SH-SY5Y (cell line): ENCODE data around the gene ZBTB7C.

ENCODE experiments used
- GATA2 ChIP-seq: IDR thresholded peaks from 2 replicates; pipeline ENCODE4 v1.6.1; 2011; ENCODE audit warnings: mild to moderate bottlenecking, low read depth, low read length
- GATA3 ChIP-seq: IDR thresholded peaks from 2 replicates; pipeline ENCODE4 v1.6.1; 2011; ENCODE audit warnings: low read depth, mild to moderate bottlenecking, low read length, moderate library complexity

DNA sequence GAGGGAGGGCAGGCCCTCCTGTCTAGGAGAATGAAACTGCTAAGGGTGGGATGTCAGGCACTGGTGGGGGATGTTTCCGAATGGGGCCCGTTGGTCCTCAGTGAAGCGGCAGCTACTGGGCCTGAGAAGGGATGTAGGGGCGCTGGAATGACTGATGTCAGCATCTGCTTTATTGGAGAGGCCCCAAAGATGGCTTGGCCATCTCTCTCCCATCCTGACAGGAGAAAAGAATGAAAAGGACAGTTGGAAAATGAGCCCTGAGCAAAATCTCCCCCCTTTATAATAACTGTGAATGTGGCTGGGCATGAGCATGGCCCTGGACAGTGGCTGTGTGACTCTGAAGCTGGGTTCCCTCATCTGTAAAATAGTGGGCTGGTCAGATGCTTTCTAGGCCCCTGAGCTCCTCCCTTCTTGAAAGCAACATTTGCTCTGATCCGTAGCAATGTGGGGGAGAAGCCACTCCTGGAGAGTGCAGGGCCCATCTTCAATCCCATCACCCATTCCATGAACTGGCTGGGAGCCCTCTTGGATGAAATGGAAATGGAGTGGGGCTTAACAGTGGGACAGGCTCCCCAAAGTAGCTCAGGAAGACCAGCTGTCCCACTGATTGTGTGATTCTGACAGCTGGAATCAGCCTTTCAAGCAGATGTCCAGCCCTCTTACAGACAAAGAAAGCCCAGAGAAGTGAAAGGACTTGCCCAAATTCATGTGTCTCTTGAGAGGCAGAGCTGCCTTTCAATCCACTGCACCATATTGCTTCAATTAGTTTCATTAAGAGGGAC is 246.0 kb downstream of the ZBTB7C start:
- TF ChIP-seq GATA2, result no peak
- no peak for TF ChIP-seq GATA3
